ENCODE results near the gene RTL5. TPM values are rescaled to one million over a fixed set of nuclear protein-coding genes. Genes with fewer than 3 reads are reported as not detected.

Gene RTL5
- total and polyA plus RNA-seq, 2 donors (not counting 1 experiment from before 2014, with no cell fraction given): 4.2 to 4.5 TPM

DNA sequence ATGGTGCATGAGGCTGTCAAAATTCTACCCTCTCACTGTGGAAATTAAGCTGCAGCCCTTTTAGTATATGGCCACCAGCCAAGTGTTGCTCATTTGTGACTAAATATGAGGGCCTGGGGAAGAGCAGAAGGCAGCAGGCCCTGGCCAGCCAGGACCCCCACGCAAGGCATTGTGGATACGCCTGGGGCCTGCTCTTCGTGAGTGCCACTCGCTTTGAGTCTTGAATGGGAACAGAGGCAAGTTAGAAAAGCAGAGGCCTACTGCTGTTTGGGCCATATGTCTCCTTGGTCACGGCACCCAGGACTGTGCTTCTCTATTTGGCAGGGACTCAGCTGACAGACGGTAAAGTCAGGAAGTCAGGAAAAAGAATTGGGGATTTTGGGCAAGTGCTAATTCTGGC, 10.9 kb downstream of the RTL5 start:
- Histone ChIP-seq H3K4me3 (replicated peaks in 1 of 4; ENCODE audit: control extremely low read depth in 1 of 4, insufficient read depth in 1 of 4, low read depth in 3 of 4, low read length in 4 of 4) (no peak overlapping the region), H3K9me3 (ENCODE audit: control insufficient read depth, insufficient read depth, low read depth, low read length) (no peaks in the 10 kb centered on the region), H3K79me2 (ENCODE audit: control insufficient read depth, insufficient read depth, low read length) (no peaks in the 10 kb centered on the region), H3K36me3 (ENCODE audit: control insufficient read depth, insufficient read depth, low read length) (no peaks in the 10 kb centered on the region), H3K9ac (ENCODE audit: insufficient read depth, low read length) (no peak overlapping the region), H3K27me3 (ENCODE audit: control insufficient read depth, insufficient read depth, low read length) (no peaks in the 10 kb centered on the region), H2AFZ (ENCODE audit: low read length) (no peak overlapping the region), H3K4me1 (ENCODE audit: control insufficient read depth, extremely low read depth, insufficient read depth, low read length) (peaks cover 16% of the 10 kb centered on the region), H3K4me2 (ENCODE audit: extremely low read depth, insufficient read depth, low read length) (peak overlapping the region; percentile 13), H3K27ac (ENCODE audit: insufficient read depth, low read length) (peak overlapping the region; percentile 72), H4K20me1 (ENCODE audit: control insufficient read depth, extremely low read depth, insufficient read depth, low read length) (no peaks in the 10 kb centered on the region)
- no peak for DNase-seq (ENCODE audit: low read depth in 2 of 2)
- no peak for TF ChIP-seq EZH2 (IDR thresholded peaks at IDR 0.05; ENCODE audit: low read length, missing control alignments)
- no peak for TF ChIP-seq CTCF (conservative IDR thresholded peaks at IDR 0.05 in 1 of 2, IDR thresholded peaks at IDR 0.05 in 1 of 2; ENCODE audit: low read depth in 1 of 2, low read length in 2 of 2)

DNA sequence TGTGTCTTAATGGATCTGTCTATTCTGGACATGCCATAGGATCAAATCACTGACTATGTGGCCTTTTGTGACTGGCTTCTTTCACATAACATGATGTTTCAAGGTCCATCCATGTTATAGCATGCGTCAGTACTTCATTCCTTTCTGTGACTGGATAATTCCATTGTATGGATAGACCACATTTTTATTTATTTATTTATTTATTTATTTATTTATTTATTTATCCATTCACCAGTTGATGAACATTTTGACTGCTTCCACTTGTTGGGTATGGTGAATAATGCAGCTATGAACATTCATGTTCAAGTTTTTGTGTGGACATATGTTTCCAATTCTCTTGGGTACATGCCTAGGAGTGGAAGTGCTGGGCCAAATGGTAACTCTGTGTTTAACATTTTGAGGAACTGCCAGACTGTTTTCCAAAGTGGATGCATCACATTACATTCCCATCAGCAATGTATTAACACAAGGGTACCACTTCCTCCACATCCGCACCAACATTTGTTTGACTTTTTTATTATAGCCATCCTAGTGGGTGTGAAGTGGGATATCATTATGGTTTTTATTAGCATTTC, 14.0 kb downstream of the RTL5 start:
- Histone ChIP-seq H3K4me2 (ENCODE audit: extremely low read depth, insufficient read depth, low read length) (no peak overlapping the region), H3K4me3 (replicated peaks in 1 of 4; ENCODE audit: control extremely low read depth in 1 of 4, insufficient read depth in 1 of 4, low read depth in 3 of 4, low read length in 4 of 4) (no peak overlapping the region), H3K79me2 (ENCODE audit: control insufficient read depth, insufficient read depth, low read length) (no peaks in the 10 kb centered on the region), H2AFZ (ENCODE audit: low read length) (no peak overlapping the region), H3K4me1 (ENCODE audit: control insufficient read depth, extremely low read depth, insufficient read depth, low read length) (peaks cover 8% of the 10 kb centered on the region), H3K9me3 (ENCODE audit: control insufficient read depth, insufficient read depth, low read depth, low read length) (no peaks in the 10 kb centered on the region), H3K27me3 (ENCODE audit: control insufficient read depth, insufficient read depth, low read length) (no peaks in the 10 kb centered on the region), H3K9ac (ENCODE audit: insufficient read depth, low read length) (no peak overlapping the region), H3K27ac (ENCODE audit: insufficient read depth, low read length) (no peak overlapping the region), H3K36me3 (ENCODE audit: control insufficient read depth, insufficient read depth, low read length) (no peaks in the 10 kb centered on the region), H4K20me1 (ENCODE audit: control insufficient read depth, extremely low read depth, insufficient read depth, low read length) (no peaks in the 10 kb centered on the region)
- TF ChIP-seq CTCF (conservative IDR thresholded peaks at IDR 0.05 in 1 of 2, IDR thresholded peaks at IDR 0.05 in 1 of 2; ENCODE audit: low read depth in 1 of 2, low read length in 2 of 2): no peak
- TF ChIP-seq EZH2 (IDR thresholded peaks at IDR 0.05; ENCODE audit: low read length, missing control alignments): no peak
- DNase-seq (ENCODE audit: low read depth in 2 of 2): no peak

DNA sequence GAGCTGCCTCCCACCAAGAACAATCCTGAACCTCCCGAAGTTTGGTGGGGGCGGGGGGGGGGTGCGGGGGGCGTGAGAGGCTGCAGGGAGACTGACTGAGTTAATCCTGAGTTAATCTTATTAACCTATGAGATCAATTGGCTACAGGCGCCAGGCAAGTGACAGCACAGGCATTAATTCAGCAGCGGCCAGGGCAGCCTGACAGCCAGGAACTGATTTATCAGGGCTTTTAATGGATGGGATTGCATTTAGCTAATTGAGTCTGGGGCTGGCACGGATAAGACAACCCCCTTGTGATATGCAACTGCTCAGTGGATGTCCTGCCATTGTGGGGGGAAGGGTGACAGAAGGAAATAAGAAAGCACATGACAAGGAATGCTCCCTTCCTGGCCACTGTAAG, 16.3 kb downstream of the RTL5 start:
- no peak for DNase-seq (ENCODE audit: low read depth in 2 of 2)
- TF ChIP-seq EZH2 (IDR thresholded peaks at IDR 0.05; ENCODE audit: low read length, missing control alignments) (no peak), CTCF (conservative IDR thresholded peaks at IDR 0.05 in 1 of 2, IDR thresholded peaks at IDR 0.05 in 1 of 2; ENCODE audit: low read depth in 1 of 2, low read length in 2 of 2) (no peak)
- Histone ChIP-seq H3K4me2 (ENCODE audit: extremely low read depth, insufficient read depth, low read length) (no peak overlapping the region), H3K9me3 (ENCODE audit: control insufficient read depth, insufficient read depth, low read depth, low read length) (no peaks in the 10 kb centered on the region), H3K4me1 (ENCODE audit: control insufficient read depth, extremely low read depth, insufficient read depth, low read length) (no peaks in the 10 kb centered on the region), H3K36me3 (ENCODE audit: control insufficient read depth, insufficient read depth, low read length) (no peaks in the 10 kb centered on the region), H4K20me1 (ENCODE audit: control insufficient read depth, extremely low read depth, insufficient read depth, low read length) (no peaks in the 10 kb centered on the region), H3K9ac (ENCODE audit: insufficient read depth, low read length) (no peak overlapping the region), H2AFZ (ENCODE audit: low read length) (no peak overlapping the region), H3K4me3 (replicated peaks in 1 of 4; ENCODE audit: control extremely low read depth in 1 of 4, insufficient read depth in 1 of 4, low read depth in 3 of 4, low read length in 4 of 4) (no peak overlapping the region), H3K79me2 (ENCODE audit: control insufficient read depth, insufficient read depth, low read length) (no peaks in the 10 kb centered on the region), H3K27me3 (ENCODE audit: control insufficient read depth, insufficient read depth, low read length) (peaks cover 2% of the 10 kb centered on the region), H3K27ac (ENCODE audit: insufficient read depth, low read length) (no peak overlapping the region)
